Posterior cingulate gyrus (tissue), 11 donors: Measurements from ENCODE around the gene RBM41.
"Not testable (repeated sequence)": the region's sequence is repeated elsewhere in the genome, so short reads cannot be mapped to it uniquely, and the experiment has no call there.

Experiments used
- DNase-seq, 10 donors: peaks; one replicate each; pipeline versions ENCODE4 v3.0.0 to v3.0.0-alpha.2; 2020 to 2021; ENCODE audit warnings: mixed read lengths in 3 of 10
- intact Hi-C: fragments of 100-400 bp; cut with DNase I; formaldehyde crosslinking; loops from one replicate; pipeline ENCODE4 v1.15.1; 2023

RBM41 gene

GRCh38 chrX:107118322-107119147 lies at the start of gene RBM41:
TSS of gene RBM41 (minus strand) at chrX:107118822. CDS start at chrX:107118773, 49 bp downstream.
- peak; percentile 64 to 97 (median 78) for DNase-seq
- intact Hi-C loops, result no loop called here

- no peak for DNase-seq
- intact Hi-C loops, result no loop called here
Measured at GRCh38 chrX:107168257-107168656, 49.6 kb upstream of the RBM41 start.

- intact Hi-C loops, result no loop called here
Measured at GRCh38 chrX:107167163-107167921, 48.7 kb upstream of the RBM41 start.

GRCh38 chrX:107157618-107158017 lies 39.0 kb upstream of the RBM41 start:
- intact Hi-C loops, DNase-seq: not testable (repeated sequence)

More at GRCh38 chrX:107167163-107167921, 48.7 kb upstream of the RBM41 start:
- no peak for DNase-seq

GRCh38 chrX:107155621-107156430 lies 37.2 kb upstream of the RBM41 start:
- intact Hi-C loops, DNase-seq: not testable (repeated sequence)

- intact Hi-C loops, result no loop called here
- DNase-seq, result no peak
Measured at GRCh38 chrX:107154787-107155620, 36.4 kb upstream of the RBM41 start.

- DNase-seq, result no peak
- intact Hi-C loops, result no loop called here
Measured at GRCh38 chrX:107153005-107153404, 34.4 kb upstream of the RBM41 start.

- DNase-seq, result no peak
Measured at GRCh38 chrX:107146670-107147069, 28.0 kb upstream of the RBM41 start.

GRCh38 chrX:107135965-107136307 lies 17.3 kb upstream of the RBM41 start:
- DNase-seq, result no peak
- intact Hi-C loops, result no loop called here

More at GRCh38 chrX:107146670-107147069, 28.0 kb upstream of the RBM41 start:
- intact Hi-C loops, result no loop called here

- intact Hi-C loops, result no loop called here
- DNase-seq, result no peak
Measured at GRCh38 chrX:107135049-107135964, 16.7 kb upstream of the RBM41 start.

GRCh38 chrX:107123750-107124149 lies 5.1 kb upstream of the RBM41 start:
- intact Hi-C loops, result no loop called here
- DNase-seq, result no peak

GRCh38 chrX:107119283-107119682 lies 661 bp upstream of the RBM41 start:
- no peak for DNase-seq
- intact Hi-C loops, result no loop called here

GRCh38 chrX:107117993-107118321 lies 665 bp downstream of the RBM41 start:
- intact Hi-C loops, result no loop called here

GRCh38 chrX:107107459-107107858 lies 11.2 kb downstream of the RBM41 start:
- intact Hi-C loops, result no loop called here
- DNase-seq, result no peak

More at GRCh38 chrX:107117993-107118321, 665 bp downstream of the RBM41 start:
- no peak for DNase-seq

- intact Hi-C loops, result no loop called here
Measured at GRCh38 chrX:107102980-107103379, 15.6 kb downstream of the RBM41 start.

GRCh38 chrX:107076158-107076557 lies 42.5 kb downstream of the RBM41 start:
- intact Hi-C loops, result no loop called here
- DNase-seq, result no peak

More at GRCh38 chrX:107102980-107103379, 15.6 kb downstream of the RBM41 start:
- no peak for DNase-seq

- intact Hi-C loops, DNase-seq: not testable (repeated sequence)
Measured at GRCh38 chrX:107057731-107058130, 60.9 kb downstream of the RBM41 start.

GRCh38 chrX:107054978-107055377 lies 63.6 kb downstream of the RBM41 start:
- intact Hi-C loops, result no loop called here
- DNase-seq, result no peak

- peak in 1 of 10 donors; percentile 57 for DNase-seq
- intact Hi-C loops, result no loop called here
Measured at GRCh38 chrX:107050195-107050709, 68.4 kb downstream of the RBM41 start.
